ENCODE results near the gene MSH5. TPM values are rescaled to one million over a fixed set of nuclear protein-coding genes. Genes with fewer than 3 reads are reported as not detected.

MSH5 gene
- total and polyA plus RNA-seq, 2 of the 13 experiments (the other 11 are each of a cell fraction or from before 2014, with no cell fraction given): 10.2 to 38.7 TPM

DNA sequence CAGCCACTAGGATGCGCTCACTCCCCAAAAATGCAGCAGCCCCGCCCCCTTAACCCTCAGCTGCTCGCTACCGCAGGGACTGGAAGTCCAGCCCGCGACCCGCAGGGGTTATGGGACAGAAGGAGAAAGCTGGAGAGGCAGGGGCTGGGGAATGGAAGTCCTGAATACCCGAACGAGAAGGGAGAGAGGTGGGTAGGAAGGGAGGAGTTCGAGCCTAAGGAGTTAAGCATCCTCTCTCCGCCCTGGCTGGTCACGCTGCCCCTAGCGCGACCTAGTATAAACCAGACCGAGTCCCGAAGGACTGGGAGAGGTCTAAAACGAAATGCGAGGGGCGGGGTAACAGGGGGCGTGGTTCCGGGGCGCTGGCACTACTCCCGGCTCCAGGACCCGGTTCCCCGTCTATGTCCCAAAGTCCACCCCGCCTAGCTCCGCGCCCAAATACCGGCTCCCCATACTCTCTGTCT, 10.3 kb upstream of the MSH5 start (continued):
- TF ChIP-seq ZMYM4 (CRISPR knock-in tag; IDR thresholded peaks at IDR 0.05) (peak; percentile 32; the same call in 1 of the 2 replicates), CREM (IDR thresholded peaks at IDR 0.05) (no peak), CREM (CRISPR knock-in tag; IDR thresholded peaks at IDR 0.05) (no peak), CAMTA2 (CRISPR knock-in tag; IDR thresholded peaks at IDR 0.05; ENCODE audit: borderline replicate concordance) (0 out of 2 replicates have a peak, but pooled peaks have one; percentile 4), ZNF180 (CRISPR knock-in tag; IDR thresholded peaks at IDR 0.05; ENCODE audit: borderline replicate concordance, low read depth) (no peak), ZSCAN9 (CRISPR knock-in tag; IDR thresholded peaks at IDR 0.05; ENCODE audit: borderline replicate concordance) (no peak; the same call in 1 of the 2 replicates), ZNF20 (CRISPR knock-in tag; IDR thresholded peaks at IDR 0.05) (no peak), ZNF724P (CRISPR knock-in tag; IDR thresholded peaks at IDR 0.05; ENCODE audit: borderline replicate concordance) (no peak), ZNF292 (CRISPR knock-in tag; IDR thresholded peaks at IDR 0.05; ENCODE audit: borderline replicate concordance, low read depth) (no peak), ZSCAN29 (CRISPR knock-in tag; conservative IDR thresholded peaks at IDR 0.05) (peak; percentile 89), KDM6A (CRISPR knock-in tag; IDR thresholded peaks at IDR 0.05; ENCODE audit: low read depth) (no peak)
- TF ChIP-seq, protein P1, sequence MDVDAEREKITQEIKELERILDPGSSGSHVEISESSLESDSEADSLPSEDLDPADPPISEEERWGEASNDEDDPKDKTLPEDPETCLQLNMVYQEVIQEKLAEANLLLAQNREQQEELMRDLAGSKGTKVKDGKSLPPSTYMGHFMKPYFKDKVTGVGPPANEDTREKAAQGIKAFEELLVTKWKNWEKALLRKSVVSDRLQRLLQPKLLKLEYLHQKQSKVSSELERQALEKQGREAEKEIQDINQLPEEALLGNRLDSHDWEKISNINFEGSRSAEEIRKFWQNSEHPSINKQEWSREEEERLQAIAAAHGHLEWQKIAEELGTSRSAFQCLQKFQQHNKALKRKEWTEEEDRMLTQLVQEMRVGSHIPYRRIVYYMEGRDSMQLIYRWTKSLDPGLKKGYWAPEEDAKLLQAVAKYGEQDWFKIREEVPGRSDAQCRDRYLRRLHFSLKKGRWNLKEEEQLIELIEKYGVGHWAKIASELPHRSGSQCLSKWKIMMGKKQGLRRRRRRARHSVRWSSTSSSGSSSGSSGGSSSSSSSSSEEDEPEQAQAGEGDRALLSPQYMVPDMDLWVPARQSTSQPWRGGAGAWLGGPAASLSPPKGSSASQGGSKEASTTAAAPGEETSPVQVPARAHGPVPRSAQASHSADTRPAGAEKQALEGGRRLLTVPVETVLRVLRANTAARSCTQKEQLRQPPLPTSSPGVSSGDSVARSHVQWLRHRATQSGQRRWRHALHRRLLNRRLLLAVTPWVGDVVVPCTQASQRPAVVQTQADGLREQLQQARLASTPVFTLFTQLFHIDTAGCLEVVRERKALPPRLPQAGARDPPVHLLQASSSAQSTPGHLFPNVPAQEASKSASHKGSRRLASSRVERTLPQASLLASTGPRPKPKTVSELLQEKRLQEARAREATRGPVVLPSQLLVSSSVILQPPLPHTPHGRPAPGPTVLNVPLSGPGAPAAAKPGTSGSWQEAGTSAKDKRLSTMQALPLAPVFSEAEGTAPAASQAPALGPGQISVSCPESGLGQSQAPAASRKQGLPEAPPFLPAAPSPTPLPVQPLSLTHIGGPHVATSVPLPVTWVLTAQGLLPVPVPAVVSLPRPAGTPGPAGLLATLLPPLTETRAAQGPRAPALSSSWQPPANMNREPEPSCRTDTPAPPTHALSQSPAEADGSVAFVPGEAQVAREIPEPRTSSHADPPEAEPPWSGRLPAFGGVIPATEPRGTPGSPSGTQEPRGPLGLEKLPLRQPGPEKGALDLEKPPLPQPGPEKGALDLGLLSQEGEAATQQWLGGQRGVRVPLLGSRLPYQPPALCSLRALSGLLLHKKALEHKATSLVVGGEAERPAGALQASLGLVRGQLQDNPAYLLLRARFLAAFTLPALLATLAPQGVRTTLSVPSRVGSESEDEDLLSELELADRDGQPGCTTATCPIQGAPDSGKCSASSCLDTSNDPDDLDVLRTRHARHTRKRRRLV (CRISPR knock-in tag; IDR thresholded peaks at IDR 0.05): no peak
- TF ChIP-seq, protein P2, sequence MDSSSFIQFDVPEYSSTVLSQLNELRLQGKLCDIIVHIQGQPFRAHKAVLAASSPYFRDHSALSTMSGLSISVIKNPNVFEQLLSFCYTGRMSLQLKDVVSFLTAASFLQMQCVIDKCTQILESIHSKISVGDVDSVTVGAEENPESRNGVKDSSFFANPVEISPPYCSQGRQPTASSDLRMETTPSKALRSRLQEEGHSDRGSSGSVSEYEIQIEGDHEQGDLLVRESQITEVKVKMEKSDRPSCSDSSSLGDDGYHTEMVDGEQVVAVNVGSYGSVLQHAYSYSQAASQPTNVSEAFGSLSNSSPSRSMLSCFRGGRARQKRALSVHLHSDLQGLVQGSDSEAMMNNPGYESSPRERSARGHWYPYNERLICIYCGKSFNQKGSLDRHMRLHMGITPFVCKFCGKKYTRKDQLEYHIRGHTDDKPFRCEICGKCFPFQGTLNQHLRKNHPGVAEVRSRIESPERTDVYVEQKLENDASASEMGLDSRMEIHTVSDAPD (CRISPR knock-in tag; IDR thresholded peaks at IDR 0.05): no peak
- TF ChIP-seq, protein P3, sequence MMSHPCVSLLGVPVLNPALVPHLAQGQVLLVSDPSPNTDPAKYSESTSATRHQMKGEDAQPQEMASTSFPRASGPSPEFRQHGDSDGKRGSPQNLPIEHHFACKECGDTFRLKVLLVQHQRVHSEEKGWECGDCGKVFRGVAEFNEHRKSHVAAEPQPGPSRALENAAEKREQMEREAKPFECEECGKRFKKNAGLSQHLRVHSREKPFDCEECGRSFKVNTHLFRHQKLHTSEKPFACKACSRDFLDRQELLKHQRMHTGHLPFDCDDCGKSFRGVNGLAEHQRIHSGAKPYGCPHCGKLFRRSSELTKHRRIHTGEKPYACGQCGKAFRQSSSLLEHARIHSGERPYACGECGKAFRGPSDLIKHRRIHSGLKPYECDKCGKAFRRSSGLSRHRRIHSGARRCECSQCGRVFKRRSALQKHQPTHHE (CRISPR knock-in tag; IDR thresholded peaks at IDR 0.05; ENCODE audit: borderline replicate concordance): no peak
- TF ChIP-seq, protein P4, sequence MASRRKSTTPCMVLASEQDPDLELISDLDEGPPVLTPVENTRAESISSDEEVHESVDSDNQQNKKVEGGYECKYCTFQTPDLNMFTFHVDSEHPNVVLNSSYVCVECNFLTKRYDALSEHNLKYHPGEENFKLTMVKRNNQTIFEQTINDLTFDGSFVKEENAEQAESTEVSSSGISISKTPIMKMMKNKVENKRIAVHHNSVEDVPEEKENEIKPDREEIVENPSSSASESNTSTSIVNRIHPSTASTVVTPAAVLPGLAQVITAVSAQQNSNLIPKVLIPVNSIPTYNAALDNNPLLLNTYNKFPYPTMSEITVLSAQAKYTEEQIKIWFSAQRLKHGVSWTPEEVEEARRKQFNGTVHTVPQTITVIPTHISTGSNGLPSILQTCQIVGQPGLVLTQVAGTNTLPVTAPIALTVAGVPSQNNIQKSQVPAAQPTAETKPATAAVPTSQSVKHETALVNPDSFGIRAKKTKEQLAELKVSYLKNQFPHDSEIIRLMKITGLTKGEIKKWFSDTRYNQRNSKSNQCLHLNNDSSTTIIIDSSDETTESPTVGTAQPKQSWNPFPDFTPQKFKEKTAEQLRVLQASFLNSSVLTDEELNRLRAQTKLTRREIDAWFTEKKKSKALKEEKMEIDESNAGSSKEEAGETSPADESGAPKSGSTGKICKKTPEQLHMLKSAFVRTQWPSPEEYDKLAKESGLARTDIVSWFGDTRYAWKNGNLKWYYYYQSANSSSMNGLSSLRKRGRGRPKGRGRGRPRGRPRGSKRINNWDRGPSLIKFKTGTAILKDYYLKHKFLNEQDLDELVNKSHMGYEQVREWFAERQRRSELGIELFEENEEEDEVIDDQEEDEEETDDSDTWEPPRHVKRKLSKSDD (CRISPR knock-in tag; IDR thresholded peaks at IDR 0.05; ENCODE audit: low read depth): no peak
- TF ChIP-seq, protein P5, sequence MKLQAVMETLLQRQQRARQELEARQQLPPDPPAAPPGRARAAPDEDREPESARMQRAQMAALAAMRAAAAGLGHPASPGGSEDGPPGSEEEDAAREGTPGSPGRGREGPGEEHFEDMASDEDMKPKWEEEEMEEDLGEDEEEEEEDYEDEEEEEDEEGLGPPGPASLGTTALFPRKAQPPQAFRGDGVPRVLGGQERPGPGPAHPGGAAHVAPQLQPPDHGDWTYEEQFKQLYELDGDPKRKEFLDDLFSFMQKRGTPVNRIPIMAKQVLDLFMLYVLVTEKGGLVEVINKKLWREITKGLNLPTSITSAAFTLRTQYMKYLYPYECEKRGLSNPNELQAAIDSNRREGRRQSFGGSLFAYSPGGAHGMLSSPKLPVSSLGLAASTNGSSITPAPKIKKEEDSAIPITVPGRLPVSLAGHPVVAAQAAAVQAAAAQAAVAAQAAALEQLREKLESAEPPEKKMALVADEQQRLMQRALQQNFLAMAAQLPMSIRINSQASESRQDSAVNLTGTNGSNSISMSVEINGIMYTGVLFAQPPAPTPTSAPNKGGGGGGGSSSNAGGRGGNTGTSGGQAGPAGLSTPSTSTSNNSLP (IDR thresholded peaks at IDR 0.05; ENCODE audit: low read depth, low read length): no peak
- TF ChIP-seq, protein P6, sequence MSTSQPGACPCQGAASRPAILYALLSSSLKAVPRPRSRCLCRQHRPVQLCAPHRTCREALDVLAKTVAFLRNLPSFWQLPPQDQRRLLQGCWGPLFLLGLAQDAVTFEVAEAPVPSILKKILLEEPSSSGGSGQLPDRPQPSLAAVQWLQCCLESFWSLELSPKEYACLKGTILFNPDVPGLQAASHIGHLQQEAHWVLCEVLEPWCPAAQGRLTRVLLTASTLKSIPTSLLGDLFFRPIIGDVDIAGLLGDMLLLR (CRISPR knock-in tag; IDR thresholded peaks at IDR 0.05): 0 out of 2 replicates have a peak, but pooled peaks have one; percentile 17

Measured in HepG2 (cell line).